Stimulated activated CD8-positive, alpha-beta memory T cell treated with anti-CD3 and anti-CD28 coated beads, Interleukin-2, amount 100 ng/mL, for 48 hours (primary cell): ENCODE results near the gene MINDY3.
"Not testable (repeated sequence)": the region's sequence is repeated elsewhere in the genome, so short reads cannot be mapped to it uniquely, and the experiment has no call there.

Source experiments
- DNase-seq, 2 donors: peaks; one replicate each; pipeline ENCODE4 v3.0.0-alpha.2; 2020; ENCODE audit warnings: low read depth in 2 of 2

MINDY3 gene

GRCh38 chr10:15859906-15860691, at the start of gene MINDY3:
Gene MINDY3, minus strand, starts transcription at chr10:15860507. Its CDS starts 208 bp downstream, at chr10:15860299.
- DNase-seq = peak; percentile 63 to 67

- no peak for DNase-seq
Measured at GRCh38 chr10:15901889-15902288, 41.6 kb upstream of the MINDY3 start.

GRCh38 chr10:15898046-15898445, 37.7 kb upstream of the MINDY3 start:
- DNase-seq = no peak

GRCh38 chr10:15897287-15897686, 37.0 kb upstream of the MINDY3 start:
- no peak for DNase-seq

- DNase-seq = no peak
Measured at GRCh38 chr10:15896654-15897053, 36.3 kb upstream of the MINDY3 start.

- no peak for DNase-seq
Measured at GRCh38 chr10:15884447-15884846, 24.1 kb upstream of the MINDY3 start.

- DNase-seq = no peak
Measured at GRCh38 chr10:15881542-15881941, 21.2 kb upstream of the MINDY3 start.

- no peak for DNase-seq
Measured at GRCh38 chr10:15879663-15880062, 19.4 kb upstream of the MINDY3 start.

GRCh38 chr10:15879058-15879457, 18.8 kb upstream of the MINDY3 start:
- DNase-seq = no peak

- no peak for DNase-seq
Measured at GRCh38 chr10:15877836-15878576, 17.7 kb upstream of the MINDY3 start.

- not testable (repeated sequence) for DNase-seq
Measured at GRCh38 chr10:15876274-15876673, 16.0 kb upstream of the MINDY3 start.

GRCh38 chr10:15872645-15873044, 12.3 kb upstream of the MINDY3 start:
- DNase-seq = not testable (repeated sequence)

- DNase-seq = no peak
Measured at GRCh38 chr10:15871823-15872222, 11.5 kb upstream of the MINDY3 start.

- no peak for DNase-seq
Measured at GRCh38 chr10:15869935-15870334, 9.6 kb upstream of the MINDY3 start.

GRCh38 chr10:15868006-15868405, 7.7 kb upstream of the MINDY3 start:
- no peak for DNase-seq

GRCh38 chr10:15865304-15865703, 5.0 kb upstream of the MINDY3 start:
- no peak for DNase-seq

GRCh38 chr10:15864419-15864818, 4.1 kb upstream of the MINDY3 start:
- DNase-seq = no peak

- no peak for DNase-seq
Measured at GRCh38 chr10:15863733-15864132, 3.4 kb upstream of the MINDY3 start.

- no peak for DNase-seq
Measured at GRCh38 chr10:15863323-15863722, 3.0 kb upstream of the MINDY3 start.

- no peak for DNase-seq
Measured at GRCh38 chr10:15860692-15861201, 440 bp upstream of the MINDY3 start.

GRCh38 chr10:15859509-15859905, 800 bp downstream of the MINDY3 start:
- no peak for DNase-seq

- no peak for DNase-seq
Measured at GRCh38 chr10:15858861-15859281, 1.4 kb downstream of the MINDY3 start.

GRCh38 chr10:15857107-15857575, 3.2 kb downstream of the MINDY3 start:
- no peak for DNase-seq
